Glomerular visceral epithelial cell (primary cell): Measurements from ENCODE around the gene ENTPD3.

Experiments used
- DNase-seq: peaks from one replicate; pipeline ENCODE4 v3.0.0-alpha.2; 2016; ENCODE audit errors: extremely low spot score

ENTPD3 gene

GRCh38 chr3:40404591-40405198, 17.7 kb downstream of the ENTPD3 start:
- no peak for DNase-seq

GRCh38 chr3:40407007-40407406, 20.0 kb downstream of the ENTPD3 start:
- no peak for DNase-seq

GRCh38 chr3:40407611-40408010, 20.6 kb downstream of the ENTPD3 start:
- DNase-seq = no peak

- DNase-seq = no peak
Measured at GRCh38 chr3:40414270-40414669, 27.3 kb downstream of the ENTPD3 start.

- DNase-seq = no peak
Measured at GRCh38 chr3:40417845-40418543, 31.0 kb downstream of the ENTPD3 start.

- DNase-seq = no peak
Measured at GRCh38 chr3:40422861-40423260, 35.9 kb downstream of the ENTPD3 start.

- DNase-seq = no peak
Measured at GRCh38 chr3:40427045-40427669, 40.2 kb downstream of the ENTPD3 start.

GRCh38 chr3:40432793-40433192, 45.8 kb downstream of the ENTPD3 start:
- DNase-seq = no peak

- no peak for DNase-seq
Measured at GRCh38 chr3:40437889-40438288, 50.9 kb downstream of the ENTPD3 start.

- DNase-seq = no peak
Measured at GRCh38 chr3:40445062-40445461, 58.1 kb downstream of the ENTPD3 start.

GRCh38 chr3:40445880-40446279, 58.9 kb downstream of the ENTPD3 start:
- no peak for DNase-seq

- no peak for DNase-seq
Measured at GRCh38 chr3:40450438-40450837, 63.5 kb downstream of the ENTPD3 start.

GRCh38 chr3:40451551-40451950, 64.6 kb downstream of the ENTPD3 start:
- DNase-seq = no peak

GRCh38 chr3:40452057-40452456, 65.1 kb downstream of the ENTPD3 start:
- no peak for DNase-seq

GRCh38 chr3:40452562-40452875, 65.5 kb downstream of the ENTPD3 start:
- DNase-seq = no peak

GRCh38 chr3:40452876-40453730, 66.1 kb downstream of the ENTPD3 start:
- DNase-seq = peak; percentile 98

GRCh38 chr3:40453933-40454332, 66.9 kb downstream of the ENTPD3 start:
- DNase-seq = no peak

- DNase-seq = no peak
Measured at GRCh38 chr3:40455328-40455727, 68.3 kb downstream of the ENTPD3 start.

GRCh38 chr3:40456279-40456939, 69.4 kb downstream of the ENTPD3 start:
- DNase-seq = no peak

- peak; percentile 93 for DNase-seq
Measured at GRCh38 chr3:40456940-40457823, 70.2 kb downstream of the ENTPD3 start, which contains the start of gene RPL14. TSS of gene RPL14 (plus strand) at chr3:40457339. CDS start at chr3:40457472, 133 bp downstream.

GRCh38 chr3:40458473-40458872, 71.5 kb downstream of the ENTPD3 start:
- no peak for DNase-seq
